HG02610 (cell line): ENCODE measurements around the gene C8G.

Source experiments
- ATAC-seq: cut with Tn5 transposase; IDR thresholded peaks from one replicate; pipeline ENCODE4 v1.9.1; 2021; ENCODE audit warnings: mild to moderate bottlenecking, moderate library complexity; ENCODE audit not compliant: unreplicated experiment

C8G gene

DNA sequence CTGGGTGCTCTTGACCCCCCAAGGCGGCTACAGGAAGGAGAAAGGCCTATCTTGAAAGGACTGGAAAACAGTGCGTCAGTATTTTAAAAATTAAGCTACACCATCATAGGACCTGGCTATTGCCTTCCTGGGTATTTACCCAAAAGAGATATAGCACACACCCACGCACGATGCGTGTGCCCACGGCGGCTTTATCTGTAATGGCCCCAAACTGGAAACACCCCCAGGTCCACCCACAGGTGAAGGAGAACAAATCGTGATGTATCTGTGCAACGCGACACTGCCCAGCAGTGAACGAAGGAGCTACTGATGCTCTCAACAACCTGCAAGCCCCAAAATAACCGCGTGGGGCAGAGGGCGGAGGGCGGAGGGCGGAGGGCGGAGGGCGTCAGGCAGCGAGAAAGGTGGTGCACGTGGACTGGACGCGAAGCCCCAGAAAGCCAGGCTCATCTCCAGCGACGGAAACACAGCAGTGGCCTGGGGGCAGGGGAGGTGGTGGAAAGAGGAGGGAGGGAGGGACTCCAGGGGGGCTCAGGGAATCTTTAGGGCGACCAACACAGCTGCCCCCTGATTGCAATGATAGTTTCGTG is 19.9 kb downstream of the C8G start:
- no peak for ATAC-seq

DNA sequence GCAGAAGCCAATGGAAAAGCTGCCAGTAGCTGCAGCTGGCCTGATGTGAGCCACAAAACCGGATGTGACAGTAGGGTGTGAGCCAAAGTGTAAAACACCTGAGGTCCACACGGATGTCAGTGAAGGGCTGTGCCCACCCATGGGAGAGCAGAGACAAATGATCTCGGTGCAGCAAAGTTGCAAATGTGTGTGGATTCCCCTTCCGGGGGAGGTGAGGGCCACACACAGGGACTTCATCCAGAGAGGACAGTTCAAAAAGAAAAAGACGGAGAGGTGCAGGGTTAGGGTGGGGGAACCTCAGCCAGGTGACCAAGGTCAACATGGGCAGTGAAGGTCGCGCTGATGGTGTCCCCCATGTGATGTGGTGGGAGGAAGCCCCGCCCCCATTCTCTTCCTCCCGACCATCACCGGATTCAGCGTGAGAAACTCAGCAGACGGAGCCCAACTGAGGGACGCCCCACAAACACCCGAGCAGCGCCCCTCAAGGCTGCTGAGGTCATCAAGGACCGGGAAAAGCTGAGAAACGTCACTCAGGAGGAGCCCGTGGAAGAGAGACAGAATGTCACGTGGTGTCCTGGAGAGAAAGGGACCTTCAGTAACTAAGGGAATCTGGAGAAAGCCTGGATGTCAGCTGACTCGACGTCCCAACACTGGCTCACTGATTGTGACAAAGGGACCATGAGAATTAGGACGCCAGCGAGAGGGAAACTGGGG is 20.9 kb downstream of the C8G start:
- ATAC-seq = no peak

DNA sequence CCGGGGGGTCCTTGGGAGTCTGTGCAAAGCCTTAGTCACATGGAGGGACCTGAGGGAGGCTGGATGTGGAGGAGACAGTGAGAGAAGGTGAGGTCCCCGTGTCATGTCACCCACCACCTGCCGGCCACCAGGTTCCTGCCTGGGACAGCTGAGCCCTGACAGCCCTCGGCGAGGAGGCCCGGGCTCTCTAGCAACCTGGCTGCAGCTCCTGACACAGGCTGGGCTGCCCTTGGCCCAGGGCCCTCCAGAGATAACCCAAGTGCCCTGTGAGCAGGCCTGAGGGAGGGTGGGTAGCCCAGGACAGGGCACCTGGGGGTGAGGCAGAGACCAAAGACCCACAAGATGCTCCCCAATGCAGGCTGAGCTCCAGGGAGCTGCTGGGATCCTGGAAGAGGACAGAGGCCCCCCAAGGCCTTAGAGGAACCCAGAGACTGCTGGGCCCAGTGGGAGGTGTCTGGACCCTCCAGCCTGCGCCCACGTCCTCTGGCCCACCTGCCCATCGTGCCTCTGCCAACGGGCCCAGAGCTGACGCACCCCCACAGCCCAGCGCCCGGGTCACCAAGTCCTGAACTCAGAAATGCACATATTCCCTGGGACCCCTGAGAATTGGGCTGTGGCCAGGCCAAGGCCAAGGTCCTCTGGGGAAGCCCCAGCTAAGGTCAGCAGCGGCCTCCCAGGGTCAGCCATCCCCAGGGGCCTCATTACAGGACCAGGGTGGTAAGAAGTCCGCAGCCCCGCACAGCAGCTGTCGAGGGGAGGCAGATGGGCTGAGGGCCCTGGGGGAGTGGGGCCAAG is 23.5 kb downstream of the C8G start:
- no peak for ATAC-seq

DNA sequence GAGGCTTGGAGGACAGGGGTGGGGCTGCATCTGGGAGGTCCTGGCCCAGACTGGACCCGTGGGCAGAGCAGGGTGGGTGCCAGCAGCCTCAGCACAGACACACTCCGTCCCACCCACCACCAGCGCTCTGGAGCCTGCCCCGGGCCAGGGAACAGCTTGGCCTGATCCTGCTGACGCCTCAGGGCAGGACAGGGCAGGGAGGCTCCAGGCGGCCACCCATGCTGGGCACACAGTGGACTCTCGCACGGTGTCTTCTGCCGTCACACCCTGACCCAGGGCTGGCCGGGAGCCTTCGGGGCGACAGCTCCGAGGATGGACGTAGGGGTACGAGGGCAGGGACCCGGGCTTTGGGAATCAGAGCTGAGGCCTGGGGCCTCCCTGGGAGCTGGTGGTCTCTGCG is 24.1 kb downstream of the C8G start:
- no peak for ATAC-seq

DNA sequence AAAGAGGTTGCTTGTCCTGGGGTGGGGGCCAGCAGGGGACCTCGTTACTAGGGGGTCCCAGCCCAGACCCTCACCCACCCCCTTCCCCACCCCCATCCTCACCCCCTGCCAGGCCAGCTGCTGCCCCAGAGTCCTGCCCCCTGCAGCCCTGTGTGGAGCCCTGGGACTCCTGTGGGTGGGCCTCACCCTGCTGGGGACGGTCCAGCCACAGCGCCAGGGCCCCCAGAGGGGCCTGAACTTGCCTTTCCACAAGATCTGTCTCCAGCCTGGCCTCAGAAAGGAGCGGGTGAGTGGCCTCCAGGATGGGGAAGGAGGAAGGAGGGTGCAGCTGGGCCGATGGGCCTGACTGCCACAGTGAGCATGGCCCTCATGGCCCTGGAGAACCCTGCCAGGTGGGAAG is 24.7 kb downstream of the C8G start:
- no peak for ATAC-seq

DNA sequence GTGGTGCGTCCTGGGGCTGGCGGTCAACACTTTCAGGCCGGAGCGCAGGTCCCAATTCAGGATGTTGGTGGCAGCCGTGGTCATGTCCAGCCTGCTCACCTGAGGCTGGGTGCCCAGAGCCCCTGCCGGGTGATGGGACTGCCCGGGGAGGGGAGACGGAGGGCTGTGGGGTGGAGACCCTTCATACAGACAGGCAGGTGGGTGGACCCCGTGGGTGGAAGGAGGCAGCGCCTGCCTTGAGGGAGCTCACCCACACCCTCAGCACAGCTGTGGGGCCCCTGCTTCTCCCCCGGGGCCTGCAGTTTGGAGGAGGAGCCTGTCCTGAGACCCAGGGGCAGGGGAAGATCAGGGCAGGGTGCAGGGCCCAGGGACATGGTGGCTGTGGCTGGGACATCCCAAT is 25.3 kb downstream of the C8G start:
- ATAC-seq = no peak

DNA sequence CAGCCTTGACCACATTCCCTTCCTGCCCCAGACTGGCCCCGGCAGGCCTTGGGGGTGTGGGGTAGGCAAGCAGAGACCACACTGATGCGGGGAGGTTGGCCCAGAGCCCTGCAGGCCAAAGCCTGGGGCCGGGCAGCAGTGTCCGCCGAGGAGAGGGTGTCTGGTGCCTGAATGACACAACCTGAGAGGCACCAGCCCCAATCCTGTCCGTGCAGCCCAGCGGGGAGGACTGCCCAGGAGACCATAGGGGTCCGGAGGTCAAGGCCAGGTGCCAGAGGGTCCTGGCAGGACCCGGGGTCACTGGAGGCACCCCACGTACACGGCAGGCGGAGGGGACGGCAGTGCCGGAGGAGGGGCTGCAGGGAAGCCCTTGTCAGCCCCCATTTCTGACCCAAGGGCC is 26.7 kb downstream of the C8G start:
- ATAC-seq = no peak

DNA sequence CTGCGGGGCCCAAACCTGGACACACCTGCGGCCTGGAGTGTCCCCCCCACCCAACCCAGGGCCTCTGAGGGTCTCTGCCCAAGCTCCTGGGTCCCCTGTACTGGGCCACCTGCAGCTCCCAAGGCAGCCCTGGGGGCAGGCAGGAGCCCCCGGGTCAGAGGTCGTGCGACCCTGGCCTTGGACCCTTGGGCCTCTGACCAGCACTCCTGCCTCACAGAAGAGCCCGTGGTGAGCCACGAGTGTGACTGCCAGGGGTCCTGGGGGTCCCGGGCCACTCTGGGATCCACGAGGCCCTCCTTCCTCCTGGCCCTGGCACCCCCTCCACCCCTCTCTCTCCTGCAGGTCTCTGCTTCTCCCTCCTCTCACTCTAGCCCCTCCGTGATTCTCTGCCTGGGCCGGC is 27.3 kb downstream of the C8G start:
- ATAC-seq = no peak

DNA sequence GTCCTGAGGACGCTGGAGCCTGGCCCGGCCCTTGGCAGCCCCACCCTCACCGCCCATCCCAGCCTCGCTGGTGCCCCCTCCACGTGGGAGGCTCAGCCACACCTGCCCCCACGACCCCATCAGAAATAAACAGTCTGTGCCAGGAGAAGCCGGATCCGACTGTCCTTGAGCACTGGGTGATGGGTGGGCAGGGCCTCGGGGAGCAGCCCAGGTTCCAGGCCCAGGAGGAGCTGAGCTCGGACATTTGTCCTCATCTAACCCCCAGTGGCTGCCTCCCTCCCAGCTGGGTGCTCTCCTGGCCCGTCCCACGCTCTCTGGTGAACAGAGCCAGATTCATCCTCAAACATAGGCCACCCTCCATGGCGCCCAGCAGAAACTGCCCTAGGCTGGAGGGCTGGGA is 27.7 kb downstream of the C8G start:
- no peak for ATAC-seq

DNA sequence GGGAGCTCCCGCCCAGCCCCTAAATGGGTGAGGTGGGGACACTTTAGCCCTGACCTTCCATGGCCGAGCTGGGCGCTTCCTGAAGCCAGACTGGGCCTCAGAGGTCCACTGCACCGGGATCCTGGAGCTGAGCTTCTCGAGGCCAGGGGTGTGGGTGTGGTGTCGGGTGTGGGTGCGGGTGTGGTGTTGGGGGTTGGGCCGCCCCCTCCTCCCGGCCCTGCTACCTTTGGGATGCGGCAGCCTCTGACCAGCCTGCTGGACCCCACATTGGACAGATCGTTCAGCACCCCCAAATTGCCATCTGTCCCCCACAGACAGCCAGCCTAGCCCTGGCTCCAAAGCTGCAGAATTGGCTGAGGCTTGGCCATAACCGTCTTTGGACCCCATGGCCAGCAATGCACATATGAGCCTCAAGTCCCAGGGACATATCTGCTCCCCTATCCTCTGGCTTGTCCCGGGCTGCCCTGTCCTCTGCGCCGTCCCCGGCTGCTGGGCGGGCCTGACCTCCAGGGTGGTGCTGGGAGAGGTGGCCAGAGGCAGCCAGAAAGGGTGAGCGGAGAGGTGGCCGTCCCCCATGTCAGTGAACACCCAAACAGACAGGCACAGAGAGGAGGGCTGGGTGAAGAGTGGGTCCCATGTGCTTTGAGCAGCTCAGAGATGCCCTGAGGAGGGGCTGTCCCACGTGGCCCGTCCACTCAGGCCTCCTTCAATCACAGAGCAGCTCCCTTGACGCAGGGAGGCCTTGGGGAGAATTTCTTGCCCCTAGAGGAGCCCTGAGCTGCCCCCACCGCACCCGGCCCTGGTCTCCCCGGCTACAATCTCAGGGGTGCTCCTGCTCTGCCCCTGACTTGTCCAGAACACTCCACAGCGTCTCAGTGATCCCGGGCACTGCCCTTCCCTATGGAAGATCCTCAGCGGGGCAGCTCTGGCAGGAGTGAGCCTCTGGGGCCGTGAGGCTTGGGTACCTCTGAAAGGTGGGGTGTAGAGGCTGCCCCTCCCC is 28.9 kb downstream of the C8G start:
- ATAC-seq = no peak

DNA sequence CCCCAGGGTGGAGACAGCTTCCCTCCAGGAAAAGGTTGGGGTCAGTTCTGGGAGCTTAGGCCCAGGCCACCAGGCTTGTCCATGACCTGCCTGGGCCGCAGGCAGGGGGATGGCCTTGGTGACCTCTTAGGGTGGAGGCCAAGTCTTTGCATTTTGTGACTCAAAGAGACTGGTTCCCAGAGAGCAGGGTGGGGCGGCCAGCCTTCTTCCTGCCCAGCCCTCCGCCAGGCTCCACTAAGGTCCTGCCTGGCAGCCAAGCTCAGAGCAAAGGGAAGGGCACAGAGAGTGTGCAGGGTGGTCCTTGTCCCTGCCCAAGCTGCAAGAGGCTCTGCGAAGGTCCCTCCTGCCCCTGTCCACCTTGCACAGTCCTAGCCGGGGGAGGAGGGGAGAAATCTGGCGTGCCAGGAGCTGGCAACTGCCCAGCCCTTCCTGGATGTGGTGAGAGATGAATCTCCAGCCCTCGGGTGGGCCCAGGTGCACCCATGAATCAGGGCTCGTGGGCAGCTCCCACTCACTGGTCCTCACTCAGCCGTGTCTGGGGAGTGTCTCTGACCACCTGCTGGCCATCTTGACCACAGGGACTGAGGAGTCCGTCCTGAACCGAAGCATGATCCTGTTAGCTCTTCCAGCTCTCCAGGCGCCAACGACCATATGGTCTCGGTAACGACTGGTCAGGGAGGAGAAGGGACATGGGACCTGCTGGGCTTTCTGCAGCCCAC is 29.9 kb downstream of the C8G start:
- ATAC-seq = no peak

DNA sequence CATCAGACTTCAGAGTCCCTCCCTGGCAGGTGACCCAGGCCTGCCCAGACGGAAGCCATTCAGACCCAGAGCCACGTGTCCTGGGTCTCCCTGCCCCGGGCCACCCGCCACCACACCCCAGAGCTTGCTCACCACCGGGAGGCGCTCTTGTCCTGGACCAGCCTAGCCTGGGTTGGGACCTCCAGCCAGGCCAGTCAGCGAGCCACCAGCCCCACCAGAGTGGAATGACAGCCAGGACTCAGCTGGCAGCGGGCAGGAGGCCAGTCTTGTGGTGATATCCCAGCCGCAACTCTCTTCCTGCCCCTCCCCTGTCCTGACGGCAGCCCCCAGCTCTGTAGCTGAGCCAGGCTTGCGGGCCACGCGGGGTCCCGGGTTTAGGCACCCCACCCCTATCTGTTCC is 30.6 kb downstream of the C8G start:
- no peak for ATAC-seq

DNA sequence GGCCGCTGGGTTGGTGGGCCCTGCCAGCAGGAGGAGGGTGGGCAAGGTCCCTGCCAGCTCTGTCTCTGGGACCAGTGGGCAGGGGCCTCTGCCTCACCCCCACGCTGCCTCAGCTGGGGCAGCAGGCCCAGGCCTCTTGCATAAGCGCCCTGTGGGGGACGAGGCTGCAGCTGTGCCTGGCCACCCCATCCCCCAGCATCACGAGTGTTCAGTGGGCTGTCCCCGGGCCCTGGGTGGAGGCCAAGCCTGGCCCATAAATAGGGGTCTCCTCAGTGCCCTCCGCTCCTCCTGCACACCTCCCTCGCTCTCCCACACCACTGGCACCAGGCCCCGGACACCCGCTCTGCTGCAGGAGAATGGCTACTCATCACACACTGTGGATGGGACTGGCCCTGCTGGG is 32.2 kb downstream of the C8G start, which contains the start of gene PTGDS:
Gene PTGDS (plus strand): TSS at position 282 of the 400 bp plus-strand sequence. CDS start 75 bp downstream, at position 357.
- ATAC-seq = no peak

DNA sequence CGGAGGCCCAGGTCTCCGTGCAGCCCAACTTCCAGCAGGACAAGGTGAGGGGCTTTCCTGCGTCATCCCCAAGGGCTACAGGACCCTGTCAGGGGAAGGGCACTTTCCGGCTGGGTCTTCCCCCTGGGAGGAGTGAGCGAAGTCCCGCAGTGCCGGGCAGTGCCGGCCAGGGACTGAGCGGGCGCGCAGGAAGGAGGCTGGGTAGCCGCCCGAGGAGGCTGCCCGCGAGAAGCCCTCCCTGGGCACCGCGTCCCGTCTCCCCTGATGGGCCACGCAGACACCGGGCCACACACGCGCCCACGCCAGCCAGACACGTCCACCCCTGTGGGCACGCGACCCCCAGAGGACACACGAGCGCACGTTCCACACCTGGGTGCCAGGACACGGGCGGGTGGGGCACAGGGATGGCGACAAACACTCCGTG is 32.6 kb downstream of the C8G start:
- ATAC-seq = no peak

DNA sequence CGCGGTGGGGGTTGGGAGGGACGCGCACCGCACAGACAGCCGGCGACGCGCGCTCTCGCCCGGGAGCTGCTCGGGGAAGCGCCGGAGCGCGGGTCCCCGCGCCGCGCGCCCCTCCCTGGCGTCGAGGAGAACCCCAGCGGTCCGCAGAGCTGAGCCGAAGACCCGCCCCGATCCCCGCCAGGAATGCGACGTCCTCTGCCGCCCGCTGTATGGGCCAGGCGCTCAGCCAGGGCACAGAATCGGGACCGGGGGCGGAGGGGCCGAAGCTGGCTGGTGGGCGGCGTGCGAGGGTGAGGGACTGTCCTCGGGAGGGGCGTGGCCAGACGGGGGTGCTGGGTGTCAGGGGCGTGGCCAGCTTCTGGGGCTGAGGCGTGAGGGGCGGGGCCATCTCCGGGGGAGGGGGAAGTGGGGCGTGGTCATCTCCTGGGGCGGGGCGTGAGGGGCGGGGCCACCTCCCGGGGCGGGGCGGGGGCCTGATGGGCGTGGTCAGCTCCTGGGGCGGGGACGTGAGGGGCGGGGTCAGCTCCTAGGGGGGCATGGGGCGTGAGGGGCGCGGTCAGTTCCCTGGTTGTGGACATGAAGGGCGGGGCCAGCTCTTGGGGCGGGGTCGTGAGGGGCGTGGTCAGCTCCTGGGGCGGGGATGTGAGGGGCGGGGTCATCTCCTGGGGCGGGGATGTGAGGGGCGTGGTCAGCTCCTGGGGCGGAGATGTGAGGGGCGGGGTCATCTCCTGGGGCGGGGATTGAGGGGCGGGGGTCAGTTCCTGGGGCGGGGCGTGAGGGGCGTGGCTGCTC is 33.2 kb downstream of the C8G start:
- ATAC-seq = no peak

DNA sequence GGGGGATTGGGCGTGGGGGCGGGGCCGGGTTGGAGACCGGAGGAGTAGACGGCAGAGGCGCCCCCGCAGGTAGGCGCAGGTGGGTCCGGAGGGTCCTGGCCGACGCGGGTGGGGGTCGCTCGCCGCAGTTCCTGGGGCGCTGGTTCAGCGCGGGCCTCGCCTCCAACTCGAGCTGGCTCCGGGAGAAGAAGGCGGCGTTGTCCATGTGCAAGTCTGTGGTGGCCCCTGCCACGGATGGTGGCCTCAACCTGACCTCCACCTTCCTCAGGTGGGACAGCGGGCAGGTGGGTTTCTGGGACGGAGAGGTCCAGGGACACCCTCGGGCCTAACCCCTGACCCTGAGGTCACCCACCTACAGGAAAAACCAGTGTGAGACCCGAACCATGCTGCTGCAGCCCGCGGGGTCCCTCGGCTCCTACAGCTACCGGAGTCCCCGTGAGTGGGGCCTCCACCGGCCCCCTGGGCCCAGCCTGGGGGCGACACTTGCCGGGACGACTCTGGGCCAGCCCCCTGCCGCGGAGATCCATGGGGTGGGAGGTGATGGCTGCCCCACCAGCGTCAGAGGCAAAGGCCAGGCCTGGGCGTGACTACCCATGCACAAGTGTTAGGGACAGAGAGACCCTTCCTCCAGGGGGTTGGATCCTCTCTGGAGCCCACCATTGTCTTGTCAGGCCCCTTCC is 34.0 kb downstream of the C8G start:
- ATAC-seq = no peak

DNA sequence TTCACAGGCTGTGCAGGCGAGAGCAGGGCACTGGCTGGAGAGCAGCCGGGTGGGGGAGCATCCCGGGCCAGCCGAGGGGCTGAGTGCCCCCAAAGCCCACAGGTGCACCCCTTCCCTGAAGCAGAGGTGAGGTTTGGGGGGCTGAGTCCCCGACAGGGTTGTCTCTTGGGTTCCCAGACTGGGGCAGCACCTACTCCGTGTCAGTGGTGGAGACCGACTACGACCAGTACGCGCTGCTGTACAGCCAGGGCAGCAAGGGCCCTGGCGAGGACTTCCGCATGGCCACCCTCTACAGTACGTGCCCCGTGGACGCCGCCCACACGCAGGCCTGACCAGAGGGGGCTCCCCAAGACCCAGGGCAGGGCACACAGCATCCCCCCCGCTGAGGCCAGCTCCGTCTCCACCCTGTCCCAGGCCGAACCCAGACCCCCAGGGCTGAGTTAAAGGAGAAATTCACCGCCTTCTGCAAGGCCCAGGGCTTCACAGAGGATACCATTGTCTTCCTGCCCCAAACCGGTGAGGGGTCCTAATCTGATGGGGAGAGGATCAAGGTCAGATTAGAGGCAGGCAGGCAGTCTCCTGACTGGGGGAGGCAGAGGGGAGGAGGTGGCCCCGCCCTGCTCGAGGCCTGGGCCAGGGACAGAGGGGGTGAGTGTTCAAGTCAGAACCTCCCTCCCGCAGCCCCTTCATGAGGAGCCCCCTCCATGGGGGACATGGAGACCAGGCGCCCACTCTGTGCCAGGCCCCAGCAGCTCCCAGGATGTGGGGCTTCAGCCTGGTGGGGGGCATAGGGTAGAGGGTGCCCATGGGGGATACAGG is 34.9 kb downstream of the C8G start:
- ATAC-seq = no peak
